T47D (cell line): ENCODE measurements around the gene CHRNA9.
"Not testable (repeated sequence)": the region's sequence is repeated elsewhere in the genome, so short reads cannot be mapped to it uniquely, and the experiment has no call there.

ENCODE experiments used
- DNase-seq, 2 experiments: peaks; one replicate each; pipeline versions ENCODE4 v3.0.0 to v3.0.0-alpha.2; 2011 to 2012; ENCODE audit warnings: low read depth in 1 of 2, low spot score in 1 of 2
- JUND ChIP-seq: IDR thresholded peaks from 2 replicates; pipeline ENCODE4 v1.6.1; 2012; ENCODE audit warnings: low read depth
- in situ Hi-C: cut with HindIII; loops from 2 replicates; pipeline ENCODE4 v1.10.0; 2016; ENCODE audit warnings: low sequenced_read_pairs, low pct_unique_long_range_greater_than_20kb

The CHRNA9 gene

GRCh38 chr4:40388239-40388638 lies 53.1 kb downstream of the CHRNA9 start:
- DNase-seq, result no peak
- in situ Hi-C loops, result no loop called here
- TF ChIP-seq JUND, result no peak

GRCh38 chr4:40389986-40390385 lies 54.9 kb downstream of the CHRNA9 start:
- no peak for DNase-seq
- no peak for TF ChIP-seq JUND
- in situ Hi-C loops, result no loop called here

- DNase-seq, in situ Hi-C loops: not testable (repeated sequence)
Measured at GRCh38 chr4:40392241-40392640, 57.1 kb downstream of the CHRNA9 start.

GRCh38 chr4:40394236-40394635 lies 59.1 kb downstream of the CHRNA9 start:
- DNase-seq, result no peak
- in situ Hi-C loops, result no loop called here
- TF ChIP-seq JUND, result no peak

GRCh38 chr4:40395166-40395900 lies 60.2 kb downstream of the CHRNA9 start:
- in situ Hi-C loops, result no loop called here
- DNase-seq, result no peak
- TF ChIP-seq JUND, result no peak

GRCh38 chr4:40395908-40396793 lies 61.0 kb downstream of the CHRNA9 start:
- DNase-seq, result peak in 1 of 2 experiments; percentile 67
- in situ Hi-C loops, result no loop called here
- TF ChIP-seq JUND, result no peak

- TF ChIP-seq JUND, result no peak
- in situ Hi-C loops, result no loop called here
- no peak for DNase-seq
Measured at GRCh38 chr4:40399578-40399977, 64.4 kb downstream of the CHRNA9 start.

- DNase-seq, result no peak
- in situ Hi-C loops, result no loop called here
- no peak for TF ChIP-seq JUND
Measured at GRCh38 chr4:40401096-40401495, 66.0 kb downstream of the CHRNA9 start.

GRCh38 chr4:40401631-40402030 lies 66.5 kb downstream of the CHRNA9 start:
- TF ChIP-seq JUND, result no peak
- no peak for DNase-seq
- in situ Hi-C loops, result no loop called here

- TF ChIP-seq JUND, result no peak
- no peak for DNase-seq
- in situ Hi-C loops, result no loop called here
Measured at GRCh38 chr4:40402556-40402955, 67.4 kb downstream of the CHRNA9 start.

- TF ChIP-seq JUND, result no peak
- no peak for DNase-seq
- in situ Hi-C loops, result no loop called here
Measured at GRCh38 chr4:40403081-40403480, 67.9 kb downstream of the CHRNA9 start.
